Stimulated activated CD4-positive, alpha-beta T cell treated with anti-CD3 and anti-CD28 coated beads, TNF-alpha, amount 100 ng/mL, for 24 hours (primary cell): ENCODE measurements around the gene ZIC4.

Source experiments
- DNase-seq, 3 experiments: peaks; one replicate each; pipeline ENCODE4 v3.0.0-alpha.2; 2020; ENCODE audit warnings: low read depth in 3 of 3

Gene ZIC4

DNA sequence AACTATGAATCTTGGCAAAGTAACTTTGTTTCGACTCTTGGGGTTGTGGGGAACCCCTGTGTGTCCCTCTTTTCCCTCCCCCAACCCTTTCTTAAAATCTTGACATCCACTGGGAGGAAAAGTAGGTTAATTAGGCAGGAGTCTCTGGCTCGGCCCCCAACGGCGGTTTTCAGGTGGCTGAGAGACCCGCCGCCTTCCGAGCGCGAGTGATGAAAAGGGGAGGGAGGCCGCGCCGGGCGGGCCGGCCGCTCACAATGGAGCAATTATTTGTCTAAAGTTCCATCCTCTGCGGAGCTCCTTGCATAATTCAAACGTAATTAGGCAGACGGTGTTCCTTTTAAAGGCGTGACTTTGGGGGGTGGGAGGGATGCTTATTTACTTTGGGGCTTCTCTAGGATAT, 51.7 kb downstream of the ZIC4 start:
- DNase-seq = no peak

DNA sequence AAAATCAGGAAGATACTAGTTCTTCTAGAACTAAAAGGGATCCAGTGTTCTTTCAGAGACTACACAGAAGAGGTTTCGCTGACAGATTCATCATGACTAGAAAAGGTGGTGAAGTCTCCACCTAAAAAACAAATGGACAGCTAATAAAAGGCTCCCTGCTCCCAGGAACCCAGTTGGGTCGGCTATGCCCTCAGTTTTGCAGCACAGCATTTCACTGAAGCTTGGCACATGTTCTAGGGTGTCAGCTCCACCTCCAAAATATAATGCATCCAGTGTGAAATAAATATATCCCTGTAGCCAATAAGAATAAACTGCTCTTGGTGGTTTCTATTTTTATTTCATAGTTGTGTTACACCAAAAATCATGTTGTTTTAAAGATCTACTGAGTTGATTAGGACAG, 55.0 kb downstream of the ZIC4 start:
- no peak for DNase-seq

DNA sequence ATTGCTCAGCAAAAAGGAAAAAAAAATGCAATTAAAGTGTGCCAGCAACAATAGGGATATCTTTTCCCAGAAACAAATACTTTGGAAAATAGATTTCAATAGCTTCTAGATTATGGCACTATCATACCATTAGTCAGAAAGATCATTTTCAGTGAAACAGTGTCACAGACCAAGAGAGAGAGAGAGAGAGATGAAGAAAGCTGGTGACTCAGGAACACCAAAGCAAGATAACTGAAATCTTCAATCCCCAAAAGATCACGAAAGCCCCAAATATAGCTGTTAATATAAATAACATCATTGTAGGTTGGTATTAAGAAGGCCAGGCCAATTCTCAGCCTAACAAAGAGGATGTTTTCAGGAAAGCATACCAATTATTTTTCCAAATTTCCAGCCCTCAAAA, 57.4 kb downstream of the ZIC4 start:
- no peak for DNase-seq

DNA sequence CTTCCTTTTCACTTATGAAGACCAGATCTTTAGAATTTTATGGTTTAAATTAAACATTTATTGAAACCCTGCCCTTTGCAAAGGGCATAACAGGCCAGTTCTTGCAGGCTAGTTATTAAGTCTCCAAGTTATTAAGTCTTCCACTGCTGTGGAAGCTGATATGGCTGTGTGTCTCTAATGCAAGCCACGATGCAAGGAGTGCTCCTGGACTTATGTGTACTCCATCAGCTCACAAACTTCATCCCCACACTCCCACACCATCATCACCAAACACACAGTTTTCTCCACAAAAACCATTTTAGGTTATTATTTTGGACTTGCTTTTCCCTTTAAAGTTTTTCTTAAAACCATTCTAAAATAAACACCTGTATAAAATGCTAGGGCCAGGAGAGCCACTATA, 62.4 kb downstream of the ZIC4 start:
- no peak for DNase-seq

DNA sequence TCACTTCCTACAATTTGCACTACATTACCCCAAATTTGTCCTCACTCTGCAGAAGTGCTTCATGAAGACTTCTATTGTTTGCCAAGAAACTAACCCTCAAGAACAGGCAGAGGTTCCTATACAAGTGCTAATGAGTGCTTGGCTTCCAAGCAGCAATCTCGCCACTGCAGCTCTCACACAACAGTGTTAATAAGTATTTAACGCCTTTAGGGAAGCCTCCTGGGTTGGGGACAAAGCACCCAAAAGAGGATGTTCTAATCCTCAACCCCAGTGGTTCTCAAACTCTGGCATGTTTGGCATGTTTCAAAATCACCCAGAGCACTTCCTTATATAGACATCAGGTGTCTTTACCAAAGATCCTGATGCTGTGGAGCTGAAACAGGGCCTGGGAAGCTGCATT, 64.6 kb downstream of the ZIC4 start:
- DNase-seq = no peak

DNA sequence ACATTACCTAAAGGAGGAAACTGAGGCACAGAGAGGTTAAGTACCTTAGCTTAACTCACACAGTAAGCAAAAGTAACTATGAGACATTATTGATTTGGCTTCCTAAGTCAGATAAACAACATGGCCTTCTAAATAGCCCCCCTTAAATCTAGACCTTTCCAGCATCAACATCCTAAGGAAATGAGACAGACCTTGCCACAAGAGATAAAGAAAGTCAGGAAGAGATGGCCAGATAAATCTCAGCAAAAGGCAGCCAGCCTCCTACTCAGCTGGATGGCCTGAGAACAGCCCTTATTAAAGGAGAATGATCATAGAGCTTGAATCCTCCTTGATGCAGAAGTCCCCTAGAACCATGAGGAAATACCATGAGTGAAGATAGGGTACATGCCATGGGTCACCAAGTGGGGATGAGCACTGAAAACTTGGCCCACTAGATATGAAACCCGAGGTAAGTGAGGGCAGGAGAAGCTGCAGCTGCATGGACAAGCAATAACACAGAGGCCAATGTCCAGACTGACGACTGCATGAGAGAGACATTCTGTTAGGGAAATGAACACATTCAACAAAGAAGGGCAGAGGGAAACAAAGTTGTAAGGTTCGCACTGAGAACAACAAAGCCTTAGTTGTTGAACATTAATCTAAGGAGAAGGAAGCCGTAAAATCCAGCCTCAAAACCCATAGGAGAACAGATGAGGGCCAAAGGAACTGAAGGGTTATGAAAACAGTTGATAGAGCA, 69.6 kb downstream of the ZIC4 start:
- DNase-seq = no peak
